Ishikawa (cell line): ENCODE data around the gene SYTL3.

Experiments
- CEBPB ChIP-seq: IDR thresholded peaks from 2 replicates; pipeline ENCODE4 v1.6.1; 2012
- CREB1 ChIP-seq: IDR thresholded peaks from 2 replicates; pipeline ENCODE4 v1.6.1; 2012; ENCODE audit warnings: low read depth
- EGR1 ChIP-seq: IDR thresholded peaks from 2 replicates; pipeline ENCODE4 v1.6.1; 2012
- EP300 ChIP-seq: IDR thresholded peaks from 2 replicates; pipeline ENCODE4 v1.6.1; 2012; ENCODE audit warnings: borderline replicate concordance
- FOXM1 ChIP-seq: IDR thresholded peaks from 2 replicates; pipeline ENCODE4 v1.6.1; 2012; ENCODE audit warnings: low read depth, borderline replicate concordance
- NFIC ChIP-seq: IDR thresholded peaks from 2 replicates; pipeline ENCODE4 v1.6.1; 2012
- RAD21 ChIP-seq: IDR thresholded peaks from 2 replicates; pipeline ENCODE4 v1.6.1; 2012; ENCODE audit warnings: low read depth
- TAF1 ChIP-seq: IDR thresholded peaks from 2 replicates; pipeline ENCODE4 v1.6.1; 2012; ENCODE audit warnings: low read depth, mild to moderate bottlenecking
- TCF12 ChIP-seq: IDR thresholded peaks from 2 replicates; pipeline ENCODE4 v1.6.1; 2012; ENCODE audit warnings: low read depth
- TEAD4 ChIP-seq: IDR thresholded peaks from 2 replicates; pipeline ENCODE4 v1.6.1; 2012
- YY1 ChIP-seq: IDR thresholded peaks from 2 replicates; pipeline ENCODE4 v1.6.1; 2012; ENCODE audit warnings: low read depth
- ZBTB7A ChIP-seq: IDR thresholded peaks from 2 replicates; pipeline ENCODE4 v1.6.1; 2012; ENCODE audit warnings: low read depth
- TF ChIP-seq, protein P1 (sequence below): IDR thresholded peaks from 2 replicates; pipeline ENCODE4 v1.6.1; 2012
- TF ChIP-seq, protein P2 (sequence below): IDR thresholded peaks from 2 replicates; pipeline ENCODE4 v1.6.1; 2012
- TF ChIP-seq, protein P3 (sequence below): IDR thresholded peaks from 2 replicates; pipeline ENCODE4 v1.6.1; 2012; ENCODE audit warnings: low read depth, mild to moderate bottlenecking

SYTL3 gene

DNA sequence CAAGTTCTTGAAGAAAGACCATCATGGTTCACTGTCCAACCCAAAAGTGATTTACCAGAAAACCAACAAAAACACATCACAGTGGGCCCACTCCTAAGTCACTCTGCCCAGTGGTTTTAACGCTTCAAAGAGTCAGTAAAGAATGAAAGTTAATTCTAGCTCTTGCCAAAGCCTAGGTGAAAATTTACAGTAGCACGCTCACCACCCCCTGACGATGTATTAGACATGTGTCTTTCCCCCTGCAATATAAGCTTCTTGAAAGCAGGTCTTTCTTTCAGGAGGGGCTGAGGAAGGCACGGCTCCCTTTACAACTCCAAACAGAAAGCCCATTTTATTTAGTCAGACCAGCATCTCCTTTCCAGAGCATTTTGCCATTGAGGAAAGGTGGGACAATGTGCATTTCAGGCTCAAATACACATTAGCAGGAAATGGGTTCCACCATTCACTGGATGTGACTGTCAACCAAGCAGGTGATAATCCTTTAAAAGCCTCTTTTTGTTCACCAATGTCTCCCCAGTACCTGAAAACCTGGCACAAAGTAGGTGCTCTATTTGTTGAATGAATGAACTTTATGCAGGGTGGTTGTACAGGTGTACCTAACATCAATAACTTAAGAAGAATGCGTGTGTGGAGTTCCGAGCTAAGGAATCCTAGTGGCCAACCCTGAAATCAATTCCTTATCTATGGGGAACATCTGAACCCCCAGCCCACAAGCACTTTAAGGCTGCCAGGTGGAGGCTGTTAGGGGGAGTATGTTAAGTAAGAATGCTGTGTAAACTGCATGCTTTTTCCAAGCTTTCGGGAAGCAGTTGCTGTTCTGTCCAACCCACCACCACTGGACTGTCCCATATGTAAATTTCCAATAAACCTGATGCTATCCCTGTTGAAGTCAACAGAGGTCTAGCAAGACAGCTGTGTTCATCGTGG lies 157.9 kb downstream of the SYTL3 start:
- TF ChIP-seq RAD21 (no peak), EGR1 (no peak), TAF1 (no peak), YY1 (no peak), FOXM1 (no peak), CREB1 (no peak), NFIC (no peak), EP300 (no peak), TEAD4 (no peak)
- TF ChIP-seq, protein P1, sequence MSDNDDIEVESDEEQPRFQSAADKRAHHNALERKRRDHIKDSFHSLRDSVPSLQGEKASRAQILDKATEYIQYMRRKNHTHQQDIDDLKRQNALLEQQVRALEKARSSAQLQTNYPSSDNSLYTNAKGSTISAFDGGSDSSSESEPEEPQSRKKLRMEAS = no peak
- TF ChIP-seq, protein P2, sequence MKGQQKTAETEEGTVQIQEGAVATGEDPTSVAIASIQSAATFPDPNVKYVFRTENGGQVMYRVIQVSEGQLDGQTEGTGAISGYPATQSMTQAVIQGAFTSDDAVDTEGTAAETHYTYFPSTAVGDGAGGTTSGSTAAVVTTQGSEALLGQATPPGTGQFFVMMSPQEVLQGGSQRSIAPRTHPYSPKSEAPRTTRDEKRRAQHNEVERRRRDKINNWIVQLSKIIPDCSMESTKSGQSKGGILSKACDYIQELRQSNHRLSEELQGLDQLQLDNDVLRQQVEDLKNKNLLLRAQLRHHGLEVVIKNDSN = no peak

DNA sequence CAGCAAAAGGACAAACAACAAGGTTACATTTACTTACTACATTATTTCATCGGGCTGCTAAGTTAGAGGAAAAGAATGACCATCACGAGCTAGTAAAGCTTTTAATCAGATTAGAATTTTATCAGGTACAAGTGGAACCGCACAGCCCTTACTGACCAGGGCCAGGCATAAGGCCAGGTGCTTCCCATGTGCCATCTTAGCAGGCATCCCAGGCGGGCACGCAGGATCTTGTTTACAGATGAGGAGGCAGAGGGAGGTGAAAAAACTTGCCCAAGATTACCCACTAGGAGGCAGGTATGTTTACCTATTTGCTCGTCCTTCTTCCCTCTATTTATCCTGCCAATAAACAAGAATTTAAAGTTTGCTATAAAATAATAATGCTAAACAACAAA lies 158.6 kb downstream of the SYTL3 start:
- TF ChIP-seq TCF12 (no peak), EP300 (no peak), ZBTB7A (no peak), TEAD4 (no peak), EGR1 (no peak), TAF1 (no peak), CEBPB (no peak), FOXM1 (no peak), CREB1 (no peak), YY1 (no peak), NFIC (no peak)
- TF ChIP-seq, protein P3, sequence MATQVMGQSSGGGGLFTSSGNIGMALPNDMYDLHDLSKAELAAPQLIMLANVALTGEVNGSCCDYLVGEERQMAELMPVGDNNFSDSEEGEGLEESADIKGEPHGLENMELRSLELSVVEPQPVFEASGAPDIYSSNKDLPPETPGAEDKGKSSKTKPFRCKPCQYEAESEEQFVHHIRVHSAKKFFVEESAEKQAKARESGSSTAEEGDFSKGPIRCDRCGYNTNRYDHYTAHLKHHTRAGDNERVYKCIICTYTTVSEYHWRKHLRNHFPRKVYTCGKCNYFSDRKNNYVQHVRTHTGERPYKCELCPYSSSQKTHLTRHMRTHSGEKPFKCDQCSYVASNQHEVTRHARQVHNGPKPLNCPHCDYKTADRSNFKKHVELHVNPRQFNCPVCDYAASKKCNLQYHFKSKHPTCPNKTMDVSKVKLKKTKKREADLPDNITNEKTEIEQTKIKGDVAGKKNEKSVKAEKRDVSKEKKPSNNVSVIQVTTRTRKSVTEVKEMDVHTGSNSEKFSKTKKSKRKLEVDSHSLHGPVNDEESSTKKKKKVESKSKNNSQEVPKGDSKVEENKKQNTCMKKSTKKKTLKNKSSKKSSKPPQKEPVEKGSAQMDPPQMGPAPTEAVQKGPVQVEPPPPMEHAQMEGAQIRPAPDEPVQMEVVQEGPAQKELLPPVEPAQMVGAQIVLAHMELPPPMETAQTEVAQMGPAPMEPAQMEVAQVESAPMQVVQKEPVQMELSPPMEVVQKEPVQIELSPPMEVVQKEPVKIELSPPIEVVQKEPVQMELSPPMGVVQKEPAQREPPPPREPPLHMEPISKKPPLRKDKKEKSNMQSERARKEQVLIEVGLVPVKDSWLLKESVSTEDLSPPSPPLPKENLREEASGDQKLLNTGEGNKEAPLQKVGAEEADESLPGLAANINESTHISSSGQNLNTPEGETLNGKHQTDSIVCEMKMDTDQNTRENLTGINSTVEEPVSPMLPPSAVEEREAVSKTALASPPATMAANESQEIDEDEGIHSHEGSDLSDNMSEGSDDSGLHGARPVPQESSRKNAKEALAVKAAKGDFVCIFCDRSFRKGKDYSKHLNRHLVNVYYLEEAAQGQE = no peak
- TF ChIP-seq, protein P1 = no peak
- TF ChIP-seq, protein P2 = no peak

DNA sequence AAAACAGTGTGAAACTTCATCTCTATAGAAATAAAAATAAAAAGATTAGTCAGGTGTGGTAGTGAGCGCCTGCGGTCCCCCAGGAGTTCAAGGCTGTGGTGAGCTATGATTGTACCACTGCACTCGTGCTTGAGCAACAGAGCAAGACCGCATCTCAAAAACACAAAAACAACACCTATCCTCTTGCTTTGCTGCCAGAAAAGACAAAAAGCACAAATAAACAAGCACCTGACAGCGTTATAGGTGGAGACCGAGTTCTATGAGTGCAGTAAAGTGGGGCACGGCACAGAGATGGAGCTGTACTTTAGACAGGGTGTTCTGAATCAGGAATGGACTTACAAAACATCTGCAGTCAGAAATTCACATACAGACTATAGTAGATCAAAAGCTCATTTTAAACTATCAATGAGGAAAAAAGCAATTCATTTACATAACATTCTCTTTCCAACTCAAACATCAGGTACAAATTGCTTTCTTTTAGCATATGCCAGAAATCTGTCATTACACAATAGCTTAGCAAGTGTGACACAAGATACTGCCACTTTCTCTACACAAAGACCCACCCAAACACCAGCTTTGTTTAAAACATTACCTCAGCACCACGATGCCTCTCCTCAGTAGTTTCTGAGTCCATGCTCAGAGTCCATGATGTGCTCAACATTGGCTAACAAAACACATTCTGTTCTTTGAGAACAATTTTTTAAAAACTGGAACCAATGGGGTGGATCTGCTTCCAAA lies 159.3 kb downstream of the SYTL3 start:
- TF ChIP-seq EP300 = 0 out of 2 replicates have a peak, but pooled peaks have one; percentile 13
- TF ChIP-seq, protein P1 = no peak

DNA sequence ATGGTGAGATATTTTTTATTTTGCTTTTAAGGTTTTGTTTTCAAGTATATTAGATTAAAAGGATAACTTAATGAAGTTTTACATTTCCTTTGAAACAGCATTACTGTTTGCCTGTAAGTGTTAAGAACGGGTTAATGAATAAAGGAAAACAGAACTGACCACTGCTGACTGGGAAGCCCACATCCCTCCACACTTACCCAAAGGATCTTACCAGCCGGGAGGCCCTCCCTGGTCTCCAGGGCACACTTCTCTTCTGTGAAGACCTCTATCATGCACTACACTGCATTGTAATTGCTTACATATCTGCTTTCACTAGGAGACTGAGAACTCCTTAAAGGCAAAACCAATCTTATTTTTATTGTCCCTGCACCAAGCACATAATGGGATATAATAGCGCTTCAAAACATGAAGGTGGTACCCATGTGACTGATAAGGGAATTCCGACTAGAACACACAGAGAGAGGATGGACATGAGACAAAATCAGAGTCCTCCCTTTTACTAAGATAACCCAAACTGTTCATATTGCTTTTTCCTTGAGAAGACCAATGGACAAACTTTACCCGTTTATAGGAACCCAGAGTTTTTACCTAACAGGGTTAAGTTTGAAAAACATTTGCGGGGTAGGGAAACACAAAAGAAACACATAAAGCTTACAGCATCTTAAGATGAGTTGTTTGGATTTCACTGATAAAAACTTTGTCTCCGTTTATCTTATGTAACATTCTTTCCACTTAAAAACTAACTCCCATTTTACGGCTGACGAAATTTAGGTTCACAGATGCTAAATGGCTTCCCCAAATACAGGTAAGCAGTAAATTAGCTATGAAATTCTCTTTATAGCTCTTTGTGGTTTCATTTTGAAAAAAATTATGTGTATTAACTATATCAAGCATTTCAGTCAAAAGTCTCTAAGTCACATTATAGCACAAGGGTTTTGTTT lies 160.6 kb downstream of the SYTL3 start:
- no peak for TF ChIP-seq TEAD4
- TF ChIP-seq YY1 = no peak
- TF ChIP-seq RAD21 = no peak
- TF ChIP-seq, protein P1 = no peak
- no peak for TF ChIP-seq CEBPB
- no peak for TF ChIP-seq TAF1
- TF ChIP-seq, protein P3 = no peak
- no peak for TF ChIP-seq CREB1
- TF ChIP-seq TCF12 = no peak
- TF ChIP-seq EGR1 = no peak
- TF ChIP-seq, protein P2 = no peak
